SH-SY5Y (cell line): ENCODE results near the gene AGTR1.

Experiments used
- GATA2 ChIP-seq: IDR thresholded peaks from 2 replicates; pipeline ENCODE4 v1.6.1; 2011; ENCODE audit warnings: mild to moderate bottlenecking, low read depth, low read length
- GATA3 ChIP-seq: IDR thresholded peaks from 2 replicates; pipeline ENCODE4 v1.6.1; 2011; ENCODE audit warnings: low read depth, mild to moderate bottlenecking, low read length, moderate library complexity

Gene AGTR1

DNA sequence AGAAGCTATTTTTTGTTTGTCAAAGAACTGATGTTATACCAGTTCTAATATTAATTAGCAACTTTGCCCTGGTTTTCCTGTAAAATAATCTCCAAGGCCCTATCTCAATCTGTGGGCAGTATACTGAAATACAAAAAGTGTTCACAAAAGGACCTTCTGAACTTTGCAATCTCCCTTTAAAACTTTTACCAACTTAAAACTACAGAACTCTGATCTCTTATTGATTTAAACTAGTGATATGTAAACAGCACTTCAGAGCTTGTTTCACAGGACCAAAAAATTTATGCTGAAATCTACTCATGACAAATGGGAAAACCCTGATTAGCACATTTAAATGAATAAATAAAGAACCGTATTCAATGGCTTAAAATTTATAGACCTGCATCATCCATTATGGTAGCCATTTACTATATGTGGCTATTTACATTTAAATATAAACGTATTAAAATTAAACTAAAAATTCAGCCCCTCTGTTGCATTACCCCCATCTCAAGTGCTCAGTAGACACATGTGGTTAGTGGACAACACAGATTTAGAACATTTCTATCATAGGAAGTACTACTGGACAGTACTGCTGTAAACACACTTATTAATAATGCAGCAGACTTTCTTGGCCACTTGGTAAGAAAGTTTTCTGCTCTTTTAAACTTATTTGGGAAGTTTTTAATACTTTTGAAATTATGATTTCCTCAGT, 12.0 kb downstream of the AGTR1 start:
- TF ChIP-seq GATA3 (no peak), GATA2 (no peak)

DNA sequence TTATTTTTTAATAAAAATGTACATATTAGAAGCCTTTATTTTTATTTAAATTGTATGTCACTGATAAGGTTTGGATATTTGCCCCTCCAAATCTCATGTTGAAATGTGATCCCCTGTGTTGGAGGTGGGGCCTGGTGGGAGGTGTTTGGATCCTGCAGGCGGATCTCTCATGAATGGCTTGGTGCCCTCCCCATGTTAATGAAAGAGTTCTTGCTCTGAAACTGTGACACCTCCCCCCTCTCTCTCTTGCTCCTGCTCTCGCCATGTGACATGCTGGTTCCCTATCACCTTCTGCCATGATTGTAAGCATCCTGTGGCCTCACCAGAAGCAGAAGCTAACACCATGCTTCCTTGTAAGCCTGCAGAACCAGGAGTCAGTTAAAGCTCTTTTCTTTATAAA, 13.0 kb downstream of the AGTR1 start:
- TF ChIP-seq GATA2 (no peak), GATA3 (no peak)

DNA sequence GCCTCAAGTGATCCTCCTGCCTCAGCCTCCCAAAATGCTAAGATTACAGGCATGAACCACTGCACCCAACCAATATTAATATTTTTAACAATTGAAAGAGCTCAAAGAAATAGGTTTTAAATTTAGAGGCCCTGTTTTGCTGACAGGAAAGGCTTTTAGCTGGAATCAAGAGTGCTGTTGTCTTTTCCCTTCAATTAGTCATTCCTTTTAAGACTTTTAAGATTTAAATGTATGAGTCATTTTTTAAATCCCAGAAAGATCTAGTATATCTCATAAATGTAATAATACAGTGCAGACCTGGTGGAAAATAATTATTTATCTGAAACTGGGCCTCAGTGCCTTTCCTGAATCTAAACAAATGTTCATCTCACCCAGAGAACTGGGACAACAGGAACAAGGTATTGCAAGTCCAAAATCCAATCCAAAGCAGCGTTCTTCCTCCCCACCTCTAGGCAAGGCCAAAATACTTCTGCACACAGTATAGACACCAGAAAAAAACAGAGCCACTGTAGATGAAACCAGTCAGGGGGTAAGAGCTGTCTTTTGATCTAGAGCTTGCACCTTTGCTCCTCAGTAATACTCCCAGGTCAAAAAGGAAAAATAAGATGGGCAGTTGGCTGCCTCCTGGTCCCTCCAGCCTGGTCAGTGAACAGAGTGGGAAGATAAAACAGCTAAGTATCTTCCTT, 14.4 kb downstream of the AGTR1 start:
- TF ChIP-seq GATA2 (no peak), GATA3 (no peak)

DNA sequence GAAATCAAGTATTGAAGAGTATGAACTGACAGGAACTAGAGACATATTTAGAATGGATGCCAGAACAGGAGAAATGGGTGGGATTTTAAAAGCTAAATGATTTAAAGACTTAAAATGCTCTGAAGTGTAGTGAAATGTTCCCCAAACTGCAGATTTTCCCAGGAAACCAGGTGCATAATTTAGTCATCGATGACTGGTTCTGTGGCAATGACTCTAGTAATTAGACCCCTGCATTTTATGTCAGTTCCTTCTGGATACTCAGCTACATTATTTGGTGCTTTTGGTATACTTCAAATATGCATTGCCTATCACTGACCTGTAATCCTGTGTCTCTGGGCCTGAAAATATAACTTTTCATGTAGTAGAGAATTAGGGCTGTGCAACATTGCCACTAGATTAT, 16.8 kb downstream of the AGTR1 start:
- TF ChIP-seq GATA3 (no peak), GATA2 (no peak)

DNA sequence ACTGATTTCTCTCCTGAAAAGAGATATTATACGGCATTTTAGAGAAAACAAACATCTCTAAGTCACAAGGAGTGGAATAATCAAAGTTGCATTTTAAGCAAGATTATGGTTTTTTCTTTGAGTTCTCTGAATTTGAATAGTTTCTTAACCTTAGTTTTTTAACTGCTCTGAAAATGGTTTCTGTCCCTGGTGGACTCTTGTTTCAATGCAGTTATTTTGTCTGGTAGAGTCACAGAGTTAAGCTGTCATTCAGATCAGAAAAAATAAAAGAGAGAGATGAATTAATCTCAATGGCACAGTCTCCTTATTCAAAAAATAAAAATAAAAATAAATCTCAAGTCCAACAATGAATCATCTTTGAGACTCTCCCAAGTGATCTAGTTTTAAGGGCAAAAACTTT, 19.0 kb downstream of the AGTR1 start:
- TF ChIP-seq GATA3 (no peak), GATA2 (no peak)

DNA sequence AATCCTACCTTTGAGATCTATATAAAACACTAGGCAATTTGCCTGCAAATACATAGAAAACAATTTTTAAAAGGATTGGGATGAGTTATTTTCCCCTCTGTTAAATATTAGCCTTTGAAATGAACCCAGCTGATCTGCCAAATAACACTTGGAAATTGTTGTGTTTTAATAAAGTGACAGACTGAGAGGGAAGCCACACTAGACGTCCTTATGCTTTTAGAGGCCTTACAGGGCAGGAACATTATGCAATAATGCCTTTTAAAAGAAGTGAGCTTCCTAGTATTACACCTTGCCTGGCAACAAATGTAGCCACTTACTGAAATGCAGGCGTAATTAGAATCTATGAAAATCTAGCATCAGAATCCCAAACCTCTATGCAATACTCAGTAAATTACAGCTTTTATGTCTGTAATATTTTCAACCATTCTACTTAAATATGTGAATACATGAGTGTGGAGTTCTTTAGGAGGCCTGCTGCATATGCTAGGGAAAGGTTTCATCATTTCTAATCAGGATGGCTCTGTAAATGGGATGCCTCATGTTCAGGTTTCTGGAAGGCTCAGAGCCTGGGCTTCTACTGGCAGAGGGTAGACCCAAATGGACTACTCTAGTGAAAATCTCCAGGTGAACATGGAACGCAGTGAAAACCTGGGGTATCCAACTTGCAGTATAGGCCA, 20.3 kb downstream of the AGTR1 start:
- TF ChIP-seq GATA2: no peak
- no peak for TF ChIP-seq GATA3

DNA sequence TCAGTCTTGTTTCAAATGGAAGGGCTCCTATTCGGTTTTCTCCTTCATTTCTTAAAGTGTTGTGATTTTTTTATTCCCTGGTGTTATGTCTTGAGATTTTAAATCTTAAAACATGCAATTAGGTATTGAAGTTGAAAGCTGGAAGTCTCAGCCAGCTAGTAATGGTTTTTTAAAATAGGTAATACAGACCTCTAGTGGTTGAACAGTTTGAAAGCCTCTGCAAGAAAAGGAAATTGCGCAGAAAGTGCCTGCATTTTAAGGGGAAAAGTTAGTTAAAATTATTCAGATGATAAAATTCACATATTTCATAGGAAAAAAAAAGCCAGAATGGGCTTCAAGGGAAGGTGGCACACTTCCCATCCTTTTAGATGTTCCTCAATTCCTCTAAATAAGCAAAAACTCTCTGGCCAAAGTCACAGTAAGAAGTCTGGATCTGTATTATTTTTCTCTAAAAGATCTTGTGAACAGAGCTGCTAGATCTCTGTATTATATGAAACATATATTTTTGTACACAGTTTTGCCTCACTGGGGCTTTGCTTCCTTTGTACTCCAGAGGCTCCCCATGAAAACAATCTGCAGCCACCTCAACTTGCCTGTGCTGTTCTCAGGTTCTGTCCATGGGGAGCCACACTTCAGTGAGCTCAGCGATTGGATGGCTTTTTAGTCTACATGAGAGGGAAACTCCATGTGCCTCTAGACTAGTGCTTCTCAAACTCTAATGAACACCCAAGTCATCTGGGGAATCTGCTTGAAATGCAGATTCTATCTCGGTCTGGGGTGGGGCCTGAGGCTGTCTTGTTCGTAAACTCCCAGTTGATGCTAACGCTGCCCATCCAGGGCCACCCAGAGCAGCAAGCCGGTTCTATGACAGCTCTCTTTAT, 21.5 kb downstream of the AGTR1 start:
- TF ChIP-seq GATA3: no peak
- TF ChIP-seq GATA2: no peak

DNA sequence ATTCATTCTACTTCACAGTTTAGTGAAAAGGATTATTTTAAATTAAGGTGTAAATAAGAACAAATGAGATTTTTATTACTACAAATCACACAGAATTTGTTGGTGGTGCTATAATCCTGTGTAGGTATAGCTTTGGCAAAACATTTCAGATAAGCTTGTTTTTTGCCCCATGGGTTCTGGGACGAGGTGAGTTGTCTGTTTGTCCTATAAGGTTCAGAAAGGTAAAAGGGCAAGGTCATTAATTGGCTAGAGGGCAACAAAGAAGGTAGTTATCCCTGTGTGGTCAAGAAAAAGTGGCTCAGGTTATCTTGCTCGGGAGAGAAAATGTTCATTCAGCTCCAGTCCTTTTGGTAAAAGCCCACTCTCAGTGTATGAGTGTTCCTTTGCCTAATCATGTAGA, 23.2 kb downstream of the AGTR1 start:
- no peak for TF ChIP-seq GATA3
- no peak for TF ChIP-seq GATA2

DNA sequence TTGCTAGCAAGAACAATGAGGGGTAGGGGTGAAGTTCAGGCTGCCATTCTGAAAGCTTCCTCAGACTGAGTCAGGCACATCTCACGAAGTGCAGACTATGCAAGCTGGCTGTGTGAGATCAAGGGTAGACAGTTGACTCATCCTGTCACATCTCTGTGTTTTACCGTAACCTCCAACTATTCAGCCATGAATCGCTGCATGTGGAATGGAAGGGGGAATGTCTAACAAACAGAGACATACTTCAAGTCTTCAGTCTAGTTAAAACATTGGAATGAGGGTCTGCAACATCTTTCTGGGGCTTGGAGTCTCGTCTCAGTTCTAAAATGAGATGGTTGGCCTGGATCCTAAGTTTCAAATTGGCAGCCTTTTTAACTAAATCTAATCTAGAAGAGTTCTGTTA, 25.9 kb downstream of the AGTR1 start:
- TF ChIP-seq GATA2: no peak
- no peak for TF ChIP-seq GATA3

DNA sequence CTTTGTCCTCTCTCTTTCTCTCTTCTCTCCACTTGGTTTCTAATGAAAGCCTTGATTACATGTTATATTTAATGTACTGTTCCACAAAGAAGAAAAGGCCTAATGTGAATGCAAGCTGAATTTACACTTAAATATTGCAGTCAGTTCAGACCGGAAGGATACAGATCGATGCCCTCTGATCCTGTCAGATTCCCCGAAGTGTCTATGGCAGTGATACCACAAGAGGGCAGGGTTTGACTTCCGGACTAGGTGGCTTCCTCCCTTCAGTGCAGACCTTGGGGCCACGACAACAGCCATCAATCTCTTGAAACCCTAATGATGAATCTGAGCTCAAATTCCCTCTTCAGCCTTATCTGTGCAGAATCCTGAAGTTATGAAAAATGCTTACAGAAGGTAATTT, 29.5 kb downstream of the AGTR1 start:
- no peak for TF ChIP-seq GATA2
- TF ChIP-seq GATA3: no peak

DNA sequence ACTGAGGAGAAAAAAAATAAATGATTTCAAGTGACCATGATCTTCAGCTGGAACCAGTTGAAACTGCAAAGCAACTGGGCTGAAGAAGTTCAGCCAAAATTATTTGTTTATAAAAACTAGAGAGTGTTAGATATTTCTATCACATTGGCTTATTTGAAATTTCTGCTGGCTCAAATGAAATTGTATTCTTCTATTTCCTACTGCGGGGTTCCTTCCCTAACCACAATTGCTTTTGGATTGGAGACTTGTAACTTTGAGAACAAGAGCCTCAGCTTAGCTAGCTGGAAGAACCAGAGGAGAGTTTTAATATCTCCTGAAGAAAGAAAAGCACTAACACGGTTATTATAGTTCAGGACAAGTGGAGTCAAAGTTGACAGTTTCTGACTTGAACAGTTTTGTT, 31.1 kb downstream of the AGTR1 start:
- TF ChIP-seq GATA3: no peak
- TF ChIP-seq GATA2: no peak

DNA sequence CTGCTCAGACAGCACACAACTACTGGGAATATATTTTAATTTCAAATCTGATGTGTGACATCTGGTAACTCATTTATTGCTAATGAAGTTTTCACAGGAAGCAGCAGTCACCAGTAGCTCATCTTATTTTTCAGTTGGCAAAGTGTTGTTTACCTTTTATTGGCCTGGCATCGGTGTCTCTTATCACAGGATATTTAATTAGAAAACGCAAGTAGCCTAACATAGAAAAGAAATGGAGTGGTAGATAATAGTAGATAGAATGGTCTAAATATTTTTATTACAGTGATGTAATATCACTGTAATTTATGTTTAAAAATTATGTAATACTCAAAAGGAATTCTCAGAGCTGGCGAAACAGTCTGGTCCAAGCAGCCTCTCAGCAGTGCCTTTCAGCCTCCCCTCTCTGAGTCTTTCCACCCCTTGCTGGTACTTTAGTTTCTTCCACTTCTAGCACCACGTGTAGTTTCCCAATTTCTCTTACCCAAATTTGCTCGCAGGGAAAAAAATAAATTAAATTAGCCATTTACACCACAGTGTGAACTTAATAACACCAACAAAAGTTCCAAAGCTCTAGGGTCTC, 31.9 kb downstream of the AGTR1 start:
- TF ChIP-seq GATA2: no peak
- no peak for TF ChIP-seq GATA3

DNA sequence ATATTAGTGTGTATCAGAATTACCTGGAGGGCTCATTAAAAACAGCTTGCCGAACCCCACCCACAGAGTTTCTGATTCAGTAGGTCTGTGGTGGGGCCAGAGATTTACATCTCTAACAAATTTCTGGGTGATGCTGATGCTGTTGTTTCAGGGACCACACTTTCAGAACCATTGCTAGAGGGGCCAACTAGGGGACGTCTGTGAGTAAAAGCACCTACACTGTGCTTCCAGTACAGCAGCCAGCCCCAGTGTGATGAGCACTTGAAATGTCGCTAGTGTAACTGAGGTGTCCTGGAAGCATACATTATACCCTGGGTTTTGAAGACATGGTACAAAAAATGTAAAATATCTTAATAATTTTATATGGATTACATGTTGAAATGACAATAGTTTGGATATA, 33.0 kb downstream of the AGTR1 start:
- TF ChIP-seq GATA3 (no peak), GATA2 (no peak)

DNA sequence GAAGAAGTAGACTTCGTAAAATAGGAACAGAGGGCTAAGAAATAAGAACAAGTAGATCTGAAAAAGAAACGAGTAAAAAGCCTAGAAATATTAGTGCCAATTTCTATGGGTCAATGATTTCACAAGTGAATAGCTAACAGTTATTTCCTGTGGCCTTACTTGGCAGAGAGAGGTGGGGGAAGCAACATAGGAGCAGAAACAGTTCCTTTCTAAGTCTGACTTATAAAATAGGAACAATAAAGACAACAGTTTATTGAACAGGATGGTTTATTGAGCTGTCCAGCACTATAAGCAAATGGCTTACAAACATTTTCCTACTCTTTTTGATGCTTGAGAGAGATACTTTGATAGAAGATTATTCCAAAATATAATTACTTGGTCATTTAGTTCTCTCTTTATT, 37.9 kb downstream of the AGTR1 start:
- TF ChIP-seq GATA3: no peak
- TF ChIP-seq GATA2: no peak

DNA sequence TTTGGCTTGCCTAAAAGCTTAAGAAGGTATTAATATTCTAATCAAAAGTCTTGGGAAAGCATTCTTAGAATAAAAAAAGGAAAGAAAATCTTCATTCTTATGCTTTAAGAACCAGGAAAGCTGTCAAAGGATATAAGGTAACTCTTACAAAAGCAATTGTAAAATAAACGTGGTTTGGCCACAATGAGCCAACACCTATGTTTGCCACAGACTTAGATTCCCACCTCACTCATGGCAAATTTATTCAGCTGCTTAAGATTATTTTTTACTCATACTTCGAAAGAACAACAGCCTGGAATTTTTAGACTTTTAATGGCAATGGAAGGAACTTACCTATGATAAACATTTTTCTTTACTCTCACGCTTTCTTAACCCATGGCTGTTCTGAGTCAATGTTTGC, 38.4 kb downstream of the AGTR1 start:
- no peak for TF ChIP-seq GATA2
- TF ChIP-seq GATA3: no peak
